SW 1271 (cell line): ENCODE measurements around the gene PPP2R2B.
"Not testable (repeated sequence)": the region's sequence is repeated elsewhere in the genome, so short reads cannot be mapped to it uniquely, and the experiment has no call there.

Experiments
- DNase-seq, 2 experiments: peaks; one replicate each; lab custom pipeline; 2025; lab: John Stamatoyannopoulos, UW

Gene PPP2R2B

GRCh38 chr5:146646441-146646840, 232.1 kb downstream of the PPP2R2B start:
- DNase-seq: no peak

- DNase-seq: no peak
These were observed 233.2 kb downstream of the PPP2R2B start for GRCh38 chr5:146645342-146645741.

DNA sequence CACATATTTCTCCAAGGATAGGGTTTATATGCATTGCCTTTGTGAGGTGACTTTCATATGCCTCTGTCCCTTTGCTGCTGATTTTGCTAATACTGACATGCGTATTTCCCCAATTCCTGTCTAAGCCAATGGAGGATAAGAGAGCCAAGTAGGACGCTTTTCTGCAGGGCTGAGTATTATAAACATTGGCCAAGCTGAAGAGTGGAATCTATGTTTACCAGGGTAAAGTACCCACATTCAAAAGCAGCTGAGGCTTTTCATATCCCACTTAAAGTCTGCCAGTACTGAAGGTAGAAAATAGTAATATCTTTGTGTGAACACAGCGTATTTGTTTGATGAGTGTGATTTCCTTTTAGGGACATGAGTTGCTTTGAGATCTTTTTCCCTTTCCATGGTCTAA, 233.7 kb downstream of the PPP2R2B start:
- no peak for DNase-seq

- DNase-seq: no peak
These were observed 234.8 kb downstream of the PPP2R2B start for GRCh38 chr5:146643776-146644175.

DNA sequence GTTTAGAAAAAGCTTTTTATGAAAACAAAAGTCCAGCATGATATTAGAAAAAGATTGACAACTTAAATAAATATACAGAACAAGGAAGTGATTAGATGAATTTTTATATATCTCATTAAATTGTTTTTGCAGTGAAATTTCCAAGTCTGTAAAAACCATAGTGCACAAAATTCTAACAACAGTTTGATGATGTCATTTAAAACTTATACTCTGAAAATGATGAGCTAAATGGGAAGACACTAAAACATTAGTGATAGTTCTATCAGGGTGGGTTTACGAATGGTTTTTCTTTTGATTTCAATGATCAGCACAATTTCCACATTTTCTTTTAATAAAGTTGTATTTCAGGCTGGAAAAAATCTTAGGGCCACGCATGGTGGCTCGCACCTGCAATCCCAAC, 236.1 kb downstream of the PPP2R2B start:
- DNase-seq: no peak

- no peak for DNase-seq
These were observed 236.6 kb downstream of the PPP2R2B start for GRCh38 chr5:146641941-146642340.

GRCh38 chr5:146640285-146640896, 238.2 kb downstream of the PPP2R2B start:
- DNase-seq: no peak

DNA sequence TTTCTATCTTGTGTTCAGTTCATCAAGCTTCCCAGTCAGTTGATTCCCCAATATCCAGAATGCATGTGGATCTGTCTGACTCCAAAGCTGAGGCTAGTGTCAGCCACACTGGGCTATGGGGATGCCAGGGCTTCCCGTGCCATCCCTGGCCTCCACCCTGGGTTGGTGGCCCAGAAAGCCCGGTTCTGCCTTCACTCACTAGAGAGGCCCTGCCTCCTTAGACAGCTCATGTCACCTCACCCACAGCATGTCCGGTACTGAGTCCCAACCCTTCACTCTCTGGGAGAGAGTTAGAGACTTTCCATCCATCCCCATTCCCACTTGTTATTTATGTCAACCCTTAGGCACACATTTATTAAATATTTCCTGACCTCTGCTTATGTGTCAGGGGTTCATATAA, 243.1 kb downstream of the PPP2R2B start:
- DNase-seq: no peak

DNA sequence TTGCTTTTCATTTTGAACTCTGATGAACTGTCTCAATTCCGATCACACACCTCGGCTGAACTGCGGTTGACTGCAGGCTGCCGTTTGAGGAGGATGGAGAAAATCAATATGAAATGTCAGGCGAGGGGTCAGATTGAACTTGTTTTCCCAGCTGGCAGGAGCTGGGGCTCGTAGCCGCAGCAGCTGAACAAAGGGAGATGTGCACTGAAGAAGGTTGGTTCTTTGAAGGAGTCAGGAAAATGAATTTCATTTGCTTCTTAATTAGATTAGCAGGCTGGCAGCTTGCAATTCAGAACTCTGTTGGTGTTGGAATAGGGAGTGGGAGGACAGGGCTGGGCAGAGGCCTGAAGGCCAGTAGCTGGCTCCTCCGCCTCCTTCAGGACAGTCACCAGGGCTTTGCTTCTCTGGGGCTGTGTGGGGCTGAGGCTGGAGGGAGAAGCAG, 245.2 kb downstream of the PPP2R2B start:
- no peak for DNase-seq

GRCh38 chr5:146632620-146633322, 245.8 kb downstream of the PPP2R2B start:
- no peak for DNase-seq

DNA sequence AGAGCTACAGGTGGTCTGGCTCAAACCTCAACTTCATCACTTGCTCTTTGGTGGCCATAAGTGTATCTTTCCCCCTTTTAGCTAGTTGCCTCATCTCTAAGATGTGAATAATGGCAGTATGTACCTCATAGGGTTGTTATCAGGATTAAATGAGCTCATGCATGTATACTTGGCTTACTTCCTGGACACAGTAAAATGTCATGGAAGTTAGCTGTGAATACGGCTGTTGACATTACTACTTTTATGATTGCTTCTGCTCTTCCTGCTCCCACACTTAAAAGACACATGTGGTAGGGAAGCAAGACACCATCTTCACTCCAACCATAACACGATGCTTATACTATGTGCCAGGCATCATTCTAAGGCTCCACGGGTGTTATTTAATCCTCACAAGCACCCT, 248.1 kb downstream of the PPP2R2B start:
- DNase-seq: no peak

DNA sequence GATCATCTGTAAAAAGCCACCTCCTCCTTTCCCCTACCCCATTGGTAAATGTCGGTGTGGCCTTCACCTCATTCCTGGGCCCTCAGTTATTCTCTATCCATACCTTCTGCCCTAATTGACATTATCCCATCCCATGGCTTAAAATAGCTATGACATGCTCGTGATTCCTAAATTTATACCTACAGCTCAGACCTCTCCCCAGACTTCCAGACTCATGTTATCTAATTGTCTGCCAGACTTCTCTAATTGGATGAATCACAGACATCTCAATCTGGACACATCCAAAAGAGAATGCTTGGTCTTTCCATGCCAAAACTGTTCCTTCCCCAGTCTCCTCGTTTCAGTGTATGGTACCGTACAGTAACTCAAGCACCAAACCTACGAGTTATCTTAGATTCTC, 249.6 kb downstream of the PPP2R2B start:
- DNase-seq: no peak

- DNase-seq: no peak
These were observed 251.6 kb downstream of the PPP2R2B start for GRCh38 chr5:146626936-146627335.

DNA sequence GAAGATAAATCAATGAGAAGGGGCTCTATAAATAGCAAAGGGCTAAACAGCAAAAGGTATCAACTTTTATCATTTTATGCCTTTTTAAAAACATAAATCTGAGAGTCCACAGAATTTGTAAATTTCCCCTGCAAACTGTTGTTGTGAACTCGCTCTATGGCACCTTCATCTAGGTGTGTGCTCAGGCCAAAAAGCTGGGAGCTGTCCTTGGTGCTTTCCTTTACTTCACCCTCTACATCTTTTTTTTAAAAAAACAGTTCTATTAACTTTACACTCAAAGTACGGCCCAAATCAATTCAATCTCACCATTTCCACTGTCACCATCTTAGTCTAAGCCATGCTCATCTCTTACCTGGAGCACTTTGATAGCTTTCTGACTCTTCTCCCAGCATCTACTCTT, 254.4 kb downstream of the PPP2R2B start:
- DNase-seq: no peak

- no peak for DNase-seq
These were observed 254.9 kb downstream of the PPP2R2B start for GRCh38 chr5:146623666-146624065.

GRCh38 chr5:146623009-146623408, 255.5 kb downstream of the PPP2R2B start:
- DNase-seq: no peak

GRCh38 chr5:146622391-146622790, 256.2 kb downstream of the PPP2R2B start:
- peak in 1 of 2 experiments; percentile 11 for DNase-seq

- DNase-seq: no peak
These were observed 257.9 kb downstream of the PPP2R2B start for GRCh38 chr5:146620669-146621051.

- DNase-seq: no peak
These were observed 258.4 kb downstream of the PPP2R2B start for GRCh38 chr5:146620031-146620668.

GRCh38 chr5:146618434-146618833, 260.1 kb downstream of the PPP2R2B start:
- no peak for DNase-seq

- DNase-seq: not testable (repeated sequence)
These were observed 268.8 kb downstream of the PPP2R2B start for GRCh38 chr5:146609731-146610130.

GRCh38 chr5:146607659-146608332, 270.8 kb downstream of the PPP2R2B start:
- no peak for DNase-seq

DNA sequence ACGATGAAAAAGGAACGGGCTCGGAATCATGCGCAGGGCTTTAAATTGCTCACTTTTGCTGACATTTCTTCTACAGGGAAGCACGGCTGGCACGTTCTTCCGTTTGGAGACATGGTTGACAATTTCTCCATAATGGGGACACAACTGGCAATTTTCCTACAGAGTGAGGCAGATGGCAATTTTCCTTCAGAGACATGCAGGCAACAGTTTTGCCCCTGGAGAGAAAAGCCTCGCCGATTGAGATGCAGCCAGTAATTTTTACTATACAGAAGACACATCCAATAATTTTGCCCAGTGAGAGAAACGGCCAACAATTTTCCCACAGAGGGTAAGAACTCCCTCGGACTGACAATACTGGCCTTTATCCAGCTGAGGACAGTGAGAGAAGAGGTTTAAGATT, 271.7 kb downstream of the PPP2R2B start:
- DNase-seq: no peak
